Calu3 (cell line): Measurements from ENCODE around the gene DYSF. TPM values are rescaled to one million over a fixed set of nuclear protein-coding genes. Genes with fewer than 3 reads are reported as not detected.

Experiments
- BruUV-seq: library from RNA; stranded (reverse); fragments of 400-500 nt; replicated peaks from 2 replicates; lab custom pipeline; 2021; lab: Mats Ljungman, UMichigan
- CTCF ChIA-PET: fragments of 300-600 bp; sonication (Branson Sonifier 250); formaldehyde crosslinking; loops from one replicate; lab custom pipeline; 2022; ENCODE audit warnings: antibody characterized with exemption; lab: Charles Lee
- DNase-seq: peaks from one replicate; pipeline ENCODE4 v3.0.0; 2022
- H3K27ac Mint-ChIP-seq: one replicate; pipeline ENCODE4 v1.8.0; 2022; ENCODE audit warnings: mixed read lengths; ENCODE audit not compliant: unreplicated experiment
- H3K27me3 Mint-ChIP-seq: one replicate; pipeline ENCODE4 v1.8.0; 2022; ENCODE audit warnings: mixed read lengths; ENCODE audit not compliant: unreplicated experiment
- H3K36me3 Mint-ChIP-seq: one replicate; pipeline ENCODE4 v1.8.0; 2022; ENCODE audit warnings: mild to moderate bottlenecking, moderate library complexity, mixed read lengths; ENCODE audit not compliant: insufficient read depth, unreplicated experiment
- H3K4me1 Mint-ChIP-seq: one replicate; pipeline ENCODE4 v1.8.0; 2022; ENCODE audit warnings: mild to moderate bottlenecking, low read depth, mixed read lengths; ENCODE audit not compliant: unreplicated experiment
- H3K4me3 Mint-ChIP-seq: one replicate; pipeline ENCODE4 v1.8.0; 2022; ENCODE audit warnings: mild to moderate bottlenecking, low read depth, moderate library complexity, mixed read lengths; ENCODE audit not compliant: unreplicated experiment
- H3K9me3 Mint-ChIP-seq: one replicate; pipeline ENCODE4 v1.8.0; 2022; ENCODE audit warnings: low read depth, mixed read lengths; ENCODE audit not compliant: unreplicated experiment
- CTCF ChIP-seq: fragments of 200-600 bp; IDR thresholded peaks from one replicate; pipeline ENCODE4 v1.8.0; 2022; ENCODE audit warnings: antibody characterized with exemption; ENCODE audit not compliant: unreplicated experiment
- intact Hi-C: fragments of 100-400 bp; cut with micrococcal nuclease; formaldehyde crosslinking; loops from one replicate; pipeline ENCODE4 v1.10.0; 2022; ENCODE audit not compliant: unreplicated experiment
- total RNA-seq: library from RNA; stranded (reverse); gene quantifications from 2 replicates; pipeline ENCODE4 v1.2.3, GENCODE V29; 2022

DYSF gene
- total RNA-seq, 1 experiment from 2014 or later: 3.2 TPM

- BruUV-seq: no TSS peak
- CTCF ChIA-PET: interaction anchor here (0.7 to 0.9 kb wide), 2 partner anchors 11 to 14 kb away, joined by 3 to 6 read pairs; no protein-coding TSS in a partner anchor
Observed at GRCh38 chr2:71595569-71595968, 142.2 kb downstream of the DYSF start.

DNA sequence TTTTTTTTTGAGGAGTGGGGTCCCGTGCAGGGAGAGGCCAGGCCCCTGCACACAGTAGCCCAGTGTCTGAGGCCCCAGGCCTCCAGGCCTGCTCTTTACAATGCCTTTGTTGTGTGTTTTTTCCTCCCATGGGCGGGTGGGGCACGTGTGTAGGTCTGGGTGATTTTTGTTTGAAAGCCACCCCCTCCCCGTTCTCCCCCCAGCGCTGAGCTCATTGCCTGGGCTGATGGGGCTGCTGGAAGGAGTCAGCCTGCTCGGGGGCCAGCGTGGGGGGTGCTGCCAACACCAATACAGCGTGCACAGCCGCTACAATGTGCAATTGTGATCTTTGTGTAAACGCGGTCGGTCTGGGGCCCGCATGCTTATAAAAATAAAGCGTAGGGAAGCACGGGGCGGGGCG lies 142.7 kb downstream of the DYSF start:
- no peaks in the 10 kb centered on the region for H3K4me1 Mint-ChIP-seq
- intact Hi-C loops: no loop called here

More at GRCh38 chr2:71595569-71595968, 142.2 kb downstream of the DYSF start:
- Mint-ChIP-seq H3K4me3 (no peak overlapping the region), H3K4me1 (no peaks in the 10 kb centered on the region), H3K27me3 (peaks cover 68% of the 10 kb centered on the region), H3K9me3 (no peaks in the 10 kb centered on the region), H3K36me3 (no peaks in the 10 kb centered on the region), H3K27ac (no peak overlapping the region)
- no peak for DNase-seq
- intact Hi-C loops: no loop called here
- TF ChIP-seq CTCF: no peak

DNA sequence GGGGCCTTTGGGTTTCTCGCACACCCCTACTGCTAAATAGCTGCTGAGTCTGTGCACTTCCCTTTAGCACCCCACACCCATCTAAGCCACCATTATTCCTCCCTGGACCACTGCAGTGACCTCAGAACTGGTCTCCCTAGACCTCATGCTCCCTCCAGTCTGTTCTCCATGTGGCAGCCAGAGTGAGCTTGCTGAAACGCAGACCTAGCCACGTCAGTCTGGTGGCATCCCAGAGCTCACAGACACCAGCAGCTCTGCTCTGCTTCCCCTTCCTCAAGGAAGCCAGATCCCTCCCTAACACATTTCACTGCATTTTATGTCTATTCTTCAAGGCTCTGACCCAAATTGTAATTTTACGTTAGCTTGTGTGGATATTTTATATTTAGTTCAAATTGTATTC lies 144.4 kb downstream of the DYSF start:
- CTCF ChIA-PET: interaction anchor here (0.8 kb wide), 1 partner anchor 89 kb away, joined by 3 read pairs; no protein-coding TSS in a partner anchor
- Mint-ChIP-seq H3K4me3 (no peak overlapping the region), H3K36me3 (no peaks in the 10 kb centered on the region), H3K27ac (no peak overlapping the region), H3K4me1 (no peaks in the 10 kb centered on the region), H3K27me3 (peaks cover 78% of the 10 kb centered on the region), H3K9me3 (no peaks in the 10 kb centered on the region)
- intact Hi-C loops: no loop called here
- no TSS peak for BruUV-seq
- TF ChIP-seq CTCF: no peak
- DNase-seq: no peak

More for the DNA sequence above, 142.7 kb downstream of the DYSF start:
- Mint-ChIP-seq H3K36me3 (no peaks in the 10 kb centered on the region), H3K9me3 (no peaks in the 10 kb centered on the region), H3K27ac (no peak overlapping the region), H3K27me3 (peaks cover 68% of the 10 kb centered on the region), H3K4me3 (no peak overlapping the region)
- no peak for DNase-seq
- BruUV-seq: no TSS peak
- CTCF ChIA-PET: interaction anchor here (0.7 to 0.9 kb wide), 3 partner anchors 10 to 289 kb away, joined by 3 to 6 read pairs (median 3); no protein-coding TSS in a partner anchor
- TF ChIP-seq CTCF: no peak

GRCh38 chr2:71598526-71598925 lies 145.2 kb downstream of the DYSF start:
- no peak overlapping the region for H3K27ac Mint-ChIP-seq
- H3K27me3 Mint-ChIP-seq: peaks cover 86% of the 10 kb centered on the region
- no peaks in the 10 kb centered on the region for H3K4me1 Mint-ChIP-seq
- no peaks in the 10 kb centered on the region for H3K36me3 Mint-ChIP-seq
- no peak overlapping the region for H3K4me3 Mint-ChIP-seq
- intact Hi-C loops: no loop called here
- no peaks in the 10 kb centered on the region for H3K9me3 Mint-ChIP-seq
- CTCF ChIA-PET: no interaction called here
- no peak for TF ChIP-seq CTCF
- no peak for DNase-seq
- BruUV-seq: no TSS peak
